ENCODE results near the gene CTDSP1. TPM values are rescaled to one million over a fixed set of nuclear protein-coding genes. Genes with fewer than 3 reads are reported as not detected.

The CTDSP1 gene
- total RNA-seq, 1 experiment from 2014 or later: 36.3 TPM

- no peak for DNase-seq (ENCODE audit: low read depth)
Measured at GRCh38 chr2:218382785-218383184, 16.9 kb upstream of the CTDSP1 start.

GRCh38 chr2:218383892-218384519 is 15.7 kb upstream of the CTDSP1 start:
- no peak for DNase-seq (ENCODE audit: low read depth)

GRCh38 chr2:218384975-218385374 is 14.7 kb upstream of the CTDSP1 start:
- DNase-seq (ENCODE audit: low read depth): no peak

GRCh38 chr2:218386505-218387368 is 12.9 kb upstream of the CTDSP1 start:
- DNase-seq (ENCODE audit: low read depth): no peak

- no peak for DNase-seq (ENCODE audit: low read depth)
Measured at GRCh38 chr2:218387369-218388194, 12.1 kb upstream of the CTDSP1 start.

- no peak for DNase-seq (ENCODE audit: low read depth)
Measured at GRCh38 chr2:218389333-218390150, 10.1 kb upstream of the CTDSP1 start.

GRCh38 chr2:218391202-218391601 is 8.5 kb upstream of the CTDSP1 start:
- no peak for DNase-seq (ENCODE audit: low read depth)

- DNase-seq (ENCODE audit: low read depth): no peak
Measured at GRCh38 chr2:218392459-218392858, 7.2 kb upstream of the CTDSP1 start.

- DNase-seq (ENCODE audit: low read depth): no peak
Measured at GRCh38 chr2:218392891-218393462, 6.7 kb upstream of the CTDSP1 start.

GRCh38 chr2:218393750-218394290 is 5.8 kb upstream of the CTDSP1 start:
- DNase-seq (ENCODE audit: low read depth): no peak

GRCh38 chr2:218394298-218395089 is 5.2 kb upstream of the CTDSP1 start:
- no peak for DNase-seq (ENCODE audit: low read depth)

GRCh38 chr2:218395090-218395444 is 4.6 kb upstream of the CTDSP1 start:
- no peak for DNase-seq (ENCODE audit: low read depth)

- DNase-seq (ENCODE audit: low read depth): peak; percentile 32
Measured at GRCh38 chr2:218395456-218395825, 4.2 kb upstream of the CTDSP1 start.

GRCh38 chr2:218395826-218396687 is 3.6 kb upstream of the CTDSP1 start:
- DNase-seq (ENCODE audit: low read depth): peak; percentile 95

- peak; percentile 90 for DNase-seq (ENCODE audit: low read depth)
Measured at GRCh38 chr2:218396688-218397462, 2.8 kb upstream of the CTDSP1 start.

GRCh38 chr2:218397463-218397819 is 2.2 kb upstream of the CTDSP1 start:
- DNase-seq (ENCODE audit: low read depth): no peak

- DNase-seq (ENCODE audit: low read depth): peak; percentile 85
Measured at GRCh38 chr2:218397820-218398436, 1.7 kb upstream of the CTDSP1 start.
